Activated naive CD4-positive, alpha-beta T cell treated with anti-CD3 and anti-CD28 coated beads for 36 hours (primary cell): ENCODE measurements around the gene FMOD. TPM values are rescaled to one million over a fixed set of nuclear protein-coding genes. Genes with fewer than 3 reads are reported as not detected.
"Not testable (repeated sequence)": the region's sequence is repeated elsewhere in the genome, so short reads cannot be mapped to it uniquely, and the experiment has no call there.

Source experiments
- CTCF ChIA-PET: fragments of 350-600 bp; sonication (Branson Sonifier 250); formaldehyde crosslinking; loops from one replicate; lab custom pipeline; 2021; ENCODE audit warnings: antibody characterized with exemption; lab: Charles Lee
- DNase-seq: peaks from one replicate; pipeline ENCODE4 v3.0.0-alpha.2; 2020
- H3K27ac Mint-ChIP-seq: one replicate; pipeline ENCODE4 v1.8.0; 2021; ENCODE audit warnings: mild to moderate bottlenecking, mixed read lengths
- H3K27me3 Mint-ChIP-seq: one replicate; pipeline ENCODE4 v1.8.0; 2021; ENCODE audit warnings: low read depth, mixed read lengths
- H3K36me3 Mint-ChIP-seq: one replicate; pipeline ENCODE4 v1.8.0; 2021; ENCODE audit warnings: low read depth, mixed read lengths
- H3K4me1 Mint-ChIP-seq: one replicate; pipeline ENCODE4 v1.8.0; 2021; ENCODE audit warnings: low read depth, mixed read lengths
- H3K4me3 Mint-ChIP-seq: one replicate; pipeline ENCODE4 v1.8.0; 2021; ENCODE audit warnings: mild to moderate bottlenecking, moderate library complexity, mixed read lengths
- H3K9me3 Mint-ChIP-seq: one replicate; pipeline ENCODE4 v1.8.0; 2021; ENCODE audit warnings: mixed read lengths
- intact Hi-C: fragments of 100-400 bp; cut with micrococcal nuclease; formaldehyde crosslinking; loops from one replicate; pipeline ENCODE4 v1.15.1; 2023
- total RNA-seq, 2 experiments: library from RNA; stranded (reverse); gene quantifications; one replicate each; pipeline ENCODE4 v1.2.3, GENCODE V29; 2021

FMOD gene
- total RNA-seq, 2 experiments from 2014 or later = 5.3 to 5.8 TPM

DNA sequence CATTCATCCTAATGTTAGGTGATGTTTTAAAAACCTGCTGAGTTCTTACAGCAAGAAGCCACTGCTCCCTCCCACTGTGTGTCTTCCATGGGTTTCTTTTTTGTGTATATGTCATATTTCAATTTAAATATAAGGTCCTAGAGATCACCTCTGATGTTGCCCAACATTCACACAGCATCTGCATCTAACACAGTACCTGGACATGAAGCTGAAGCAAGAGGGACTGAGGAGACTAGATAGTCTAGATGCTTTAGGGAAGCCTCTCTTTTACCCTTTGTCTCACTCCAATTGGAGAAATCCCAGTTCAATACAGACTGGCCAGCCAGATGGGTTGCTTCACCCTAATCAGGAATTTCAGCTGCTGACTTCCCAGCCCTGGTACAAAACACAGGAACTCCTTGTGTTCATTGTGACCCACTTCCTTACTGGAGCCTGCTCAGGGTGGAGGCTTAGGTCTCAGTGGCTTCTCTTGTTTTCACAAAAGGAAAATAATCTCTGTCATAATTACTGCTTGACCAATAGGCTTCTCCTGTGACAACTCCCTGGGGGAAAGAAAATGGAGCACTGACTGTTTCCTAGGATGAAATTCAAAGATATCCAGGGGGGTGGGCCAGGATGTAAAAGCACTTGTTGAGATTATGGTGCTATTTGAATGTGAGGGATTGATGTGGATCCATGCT is 28.3 kb downstream of the FMOD start:
- Mint-ChIP-seq H3K4me3 (no peak overlapping the region), H3K4me1 (peaks cover 85% of the 10 kb centered on the region), H3K9me3 (no peaks in the 10 kb centered on the region), H3K27me3 (no peaks in the 10 kb centered on the region), H3K27ac (no peak overlapping the region), H3K36me3 (no peaks in the 10 kb centered on the region)
- intact Hi-C loops = loop anchor here (5.0 to 10.0 kb wide), 2 partner anchors 445 to 518 kb away; partner anchors contain the start of genes KDM5B and LAX1
- CTCF ChIA-PET = interaction anchor here (1.1 to 9.8 kb wide), 5 partner anchors 13 to 53 kb away, joined by 3 to 188 read pairs (median 88); partner anchors contain the start of gene BTG2
- DNase-seq = no peak

DNA sequence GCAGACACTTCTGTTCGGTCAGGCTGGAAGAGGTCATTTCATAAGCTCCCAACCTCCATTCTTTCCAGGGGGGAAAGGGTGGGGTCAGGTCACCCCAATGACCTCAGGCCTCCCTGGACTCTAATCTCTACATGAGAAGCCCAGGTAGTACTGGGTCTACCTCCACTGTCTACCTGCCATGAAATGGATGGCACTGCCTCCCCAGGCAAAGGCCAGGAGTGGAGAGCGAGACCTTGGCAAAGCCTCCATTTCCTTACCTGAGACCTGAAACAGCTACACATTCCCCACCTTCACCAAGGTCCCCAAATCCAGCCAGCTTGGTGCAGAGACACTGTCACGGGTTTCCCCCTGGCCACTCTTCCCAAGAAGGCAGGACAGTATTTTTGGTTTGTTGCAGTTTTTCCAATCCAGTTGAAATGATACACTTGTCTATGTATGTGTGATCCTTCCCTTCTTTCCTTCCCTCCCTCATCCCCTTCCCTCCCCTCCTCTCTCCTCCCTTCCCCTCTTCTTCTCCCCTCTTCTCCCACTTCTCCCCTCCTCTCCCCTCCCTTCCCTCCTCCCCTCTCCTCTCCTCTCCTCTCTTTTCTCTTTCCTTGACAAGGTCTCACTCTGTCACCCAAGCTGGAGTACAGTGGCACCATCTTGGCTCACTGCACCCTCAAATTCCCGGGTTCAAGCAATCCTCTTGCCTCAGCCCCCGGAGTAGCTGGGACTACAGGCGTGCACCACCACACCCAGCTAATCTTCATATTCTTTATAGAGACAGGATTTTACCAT is 29.5 kb downstream of the FMOD start:
- Mint-ChIP-seq H3K27me3 (no peaks in the 10 kb centered on the region), H3K4me3 (peak overlapping the region; percentile 40), H3K36me3 (no peaks in the 10 kb centered on the region), H3K4me1 (peaks cover 83% of the 10 kb centered on the region), H3K9me3 (no peaks in the 10 kb centered on the region), H3K27ac (peak overlapping the region; percentile 88)
- intact Hi-C loops = loop anchor here (5.0 to 10.0 kb wide), 2 partner anchors 446 to 517 kb away; partner anchors contain the start of genes KDM5B and LAX1
- CTCF ChIA-PET = interaction anchor here (0.8 to 9.8 kb wide), 9 partner anchors 12 to 51 kb away, joined by 3 to 188 read pairs (median 12); partner anchors contain the start of gene BTG2
- no peak for DNase-seq

DNA sequence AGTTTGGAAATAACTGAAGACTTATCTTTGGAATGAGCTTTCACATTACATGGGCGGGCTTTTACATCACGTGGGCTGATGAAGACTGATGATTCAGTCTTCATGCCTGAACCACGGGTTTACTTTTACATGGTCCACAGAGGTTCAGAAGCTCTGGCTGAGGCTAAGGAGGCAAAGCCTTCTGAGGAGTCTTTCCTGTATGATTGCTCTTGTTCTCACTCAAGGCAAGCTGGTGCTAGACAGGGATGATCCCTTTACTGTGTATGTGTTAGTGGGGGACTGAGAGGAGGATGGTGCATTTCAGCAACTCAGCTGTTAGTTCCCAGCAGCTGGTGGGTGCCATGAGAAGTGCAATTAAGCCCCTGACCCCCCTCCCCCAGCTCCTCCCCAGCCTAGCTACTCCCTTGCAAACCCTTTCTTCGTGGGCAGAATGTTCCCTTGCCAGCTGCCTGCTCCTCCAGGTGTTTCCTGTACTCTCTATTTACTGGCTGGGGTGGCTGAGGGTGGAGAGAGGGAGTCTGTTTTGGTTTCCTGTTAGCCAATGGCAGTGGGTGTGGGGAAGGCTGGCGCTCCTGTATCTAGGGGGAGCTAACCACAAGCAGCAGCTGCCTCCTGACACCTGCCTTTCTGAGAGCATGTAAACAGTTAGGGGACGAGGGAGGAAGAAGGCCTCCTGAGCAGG is 30.2 kb downstream of the FMOD start:
- Mint-ChIP-seq H3K4me3 (peak overlapping the region; percentile 40), H3K36me3 (no peaks in the 10 kb centered on the region), H3K9me3 (no peaks in the 10 kb centered on the region), H3K27ac (peak overlapping the region; percentile 88), H3K4me1 (peaks cover 76% of the 10 kb centered on the region), H3K27me3 (no peaks in the 10 kb centered on the region)
- CTCF ChIA-PET = interaction anchor here (0.8 to 9.8 kb wide), 9 partner anchors 12 to 51 kb away, joined by 3 to 188 read pairs (median 12); partner anchors contain the start of gene BTG2
- DNase-seq = peak; percentile 84
- intact Hi-C loops = loop anchor here (1.0 to 10.0 kb wide), 3 partner anchors 33 to 516 kb away; partner anchors contain the start of genes KDM5B and LAX1

GRCh38 chr1:203318229-203318517 is 32.7 kb downstream of the FMOD start:
- Mint-ChIP-seq H3K4me3 (no peak overlapping the region), H3K4me1 (peaks cover 56% of the 10 kb centered on the region), H3K27me3 (no peaks in the 10 kb centered on the region), H3K27ac (no peak overlapping the region), H3K36me3 (peaks cover 10% of the 10 kb centered on the region), H3K9me3 (no peaks in the 10 kb centered on the region)
- no peak for DNase-seq
- intact Hi-C loops = no loop called here
- CTCF ChIA-PET = interaction anchor here (0.7 kb wide), 1 partner anchor 10 kb away, joined by 3 read pairs; no protein-coding TSS in a partner anchor

- intact Hi-C loops = no loop called here
- Mint-ChIP-seq H3K9me3 (no peaks in the 10 kb centered on the region), H3K27ac (no peak overlapping the region)
These were observed 33.3 kb downstream of the FMOD start for GRCh38 chr1:203317429-203318228.

GRCh38 chr1:203316626-203317093 is 34.3 kb downstream of the FMOD start:
- intact Hi-C loops = no loop called here
- CTCF ChIA-PET = interaction anchor here (0.7 to 2.3 kb wide), 4 partner anchors 10 to 49 kb away, joined by 3 to 12 read pairs (median 5); no protein-coding TSS in a partner anchor
- Mint-ChIP-seq H3K4me3 (no peak overlapping the region), H3K27me3 (no peaks in the 10 kb centered on the region), H3K27ac (peak overlapping the region; percentile 16), H3K9me3 (no peaks in the 10 kb centered on the region), H3K4me1 (peaks cover 43% of the 10 kb centered on the region), H3K36me3 (peaks cover 10% of the 10 kb centered on the region)
- no peak for DNase-seq

More at GRCh38 chr1:203317429-203318228, 33.3 kb downstream of the FMOD start:
- Mint-ChIP-seq H3K27me3 (no peaks in the 10 kb centered on the region), H3K4me3 (no peak overlapping the region), H3K36me3 (peaks cover 10% of the 10 kb centered on the region), H3K4me1 (peaks cover 51% of the 10 kb centered on the region)
- no peak for DNase-seq
- CTCF ChIA-PET = interaction anchor here (0.7 kb wide), 1 partner anchor 10 kb away, joined by 3 read pairs; no protein-coding TSS in a partner anchor

DNA sequence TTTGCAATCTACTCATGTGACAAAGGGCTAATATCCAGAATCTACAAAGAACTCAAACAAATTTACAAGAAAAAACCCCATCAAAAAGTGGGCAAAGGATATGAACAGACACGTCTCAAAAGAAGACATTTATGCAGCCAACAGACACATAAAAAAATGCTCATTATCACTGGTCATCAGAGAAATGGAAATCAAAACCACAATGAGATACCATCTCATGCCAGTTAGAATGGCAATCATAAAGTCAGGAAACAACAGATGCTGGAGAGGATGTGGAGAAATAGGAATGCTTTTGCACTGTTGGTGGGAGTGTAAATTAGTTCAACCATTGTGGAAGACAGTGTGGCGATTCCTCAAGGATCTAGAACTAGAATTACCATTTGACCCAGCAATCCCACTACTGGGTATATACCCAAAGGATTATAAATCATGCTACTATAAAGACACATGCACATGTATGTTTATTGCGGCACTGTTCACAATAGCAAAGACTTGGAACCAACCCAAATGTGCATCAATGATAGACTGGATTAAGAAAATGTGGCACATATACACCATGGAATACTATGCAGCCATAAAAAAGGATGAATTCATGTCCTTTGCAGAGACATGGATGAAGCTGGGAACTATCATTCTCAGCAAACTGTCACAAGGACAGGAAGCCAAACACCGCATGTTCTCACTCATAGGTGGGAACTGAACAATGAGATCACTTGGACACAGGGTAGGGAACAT is 36.7 kb downstream of the FMOD start:
- H3K36me3 Mint-ChIP-seq = peaks cover 31% of the 10 kb centered on the region
- DNase-seq, H3K27me3 Mint-ChIP-seq, H3K4me3 Mint-ChIP-seq, H3K9me3 Mint-ChIP-seq, intact Hi-C loops: not testable (repeated sequence)
- H3K27ac Mint-ChIP-seq = peak overlapping the region; percentile 39
- CTCF ChIA-PET = interaction anchor here (0.7 to 9.3 kb wide), 3 partner anchors 10 to 174 kb away, joined by 10 to 186 read pairs (median 135); no protein-coding TSS in a partner anchor
- peaks cover 39% of the 10 kb centered on the region for H3K4me1 Mint-ChIP-seq

DNA sequence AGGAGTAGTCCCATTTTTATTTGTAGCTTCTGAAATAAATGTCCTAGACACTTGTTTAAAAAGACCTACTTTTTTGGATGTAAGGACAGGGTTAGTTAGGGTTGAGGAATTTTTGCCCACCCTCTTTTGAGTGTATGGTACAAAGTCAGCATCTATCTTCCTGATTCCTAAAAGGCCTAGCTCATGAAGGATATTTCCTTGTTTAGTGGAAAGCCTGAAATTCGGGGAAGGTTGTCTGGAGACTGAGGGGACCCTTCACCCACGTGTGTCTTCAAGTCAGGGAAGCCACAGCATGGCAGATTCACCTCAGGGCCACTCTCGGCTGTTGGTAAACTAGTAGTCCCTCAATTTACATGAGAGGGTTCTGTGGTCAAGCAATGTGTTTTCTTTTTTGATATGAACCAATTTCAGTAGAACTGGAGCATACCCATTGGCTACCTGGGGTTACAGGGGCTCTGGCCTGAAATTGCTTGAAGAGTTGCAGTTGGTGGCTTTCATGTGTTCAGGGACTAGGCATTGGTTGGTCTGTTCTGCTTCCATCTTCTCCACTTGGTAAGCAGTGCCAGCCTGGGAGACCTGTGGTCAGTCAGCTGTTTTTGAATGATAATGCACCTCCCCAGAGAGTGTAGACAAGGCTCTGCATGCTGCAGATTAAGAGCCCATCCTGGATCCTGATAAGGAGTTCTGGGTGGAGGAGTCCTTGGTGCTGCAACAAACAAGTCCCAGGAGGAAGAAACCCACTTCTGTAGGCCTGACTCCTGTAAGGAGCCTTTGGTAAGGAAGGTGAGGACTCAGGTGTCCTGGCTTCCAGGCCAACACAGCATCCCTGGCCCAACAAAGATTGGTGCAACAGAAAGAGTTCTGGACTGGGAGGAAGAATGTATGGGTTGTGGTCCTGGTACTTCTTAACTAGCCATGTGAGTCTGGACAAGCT is 39.3 kb downstream of the FMOD start:
- no peaks in the 10 kb centered on the region for H3K9me3 Mint-ChIP-seq
- intact Hi-C loops = no loop called here
- H3K27me3 Mint-ChIP-seq = no peaks in the 10 kb centered on the region
- CTCF ChIA-PET = interaction anchor here (0.9 to 9.3 kb wide), 4 partner anchors 12 to 39 kb away, joined by 3 to 186 read pairs (median 114); no protein-coding TSS in a partner anchor
- peak overlapping the region; percentile 44 for H3K27ac Mint-ChIP-seq
- DNase-seq = no peak
- no peak overlapping the region for H3K4me3 Mint-ChIP-seq
- peaks cover 48% of the 10 kb centered on the region for H3K4me1 Mint-ChIP-seq
- H3K36me3 Mint-ChIP-seq = peaks cover 57% of the 10 kb centered on the region

DNA sequence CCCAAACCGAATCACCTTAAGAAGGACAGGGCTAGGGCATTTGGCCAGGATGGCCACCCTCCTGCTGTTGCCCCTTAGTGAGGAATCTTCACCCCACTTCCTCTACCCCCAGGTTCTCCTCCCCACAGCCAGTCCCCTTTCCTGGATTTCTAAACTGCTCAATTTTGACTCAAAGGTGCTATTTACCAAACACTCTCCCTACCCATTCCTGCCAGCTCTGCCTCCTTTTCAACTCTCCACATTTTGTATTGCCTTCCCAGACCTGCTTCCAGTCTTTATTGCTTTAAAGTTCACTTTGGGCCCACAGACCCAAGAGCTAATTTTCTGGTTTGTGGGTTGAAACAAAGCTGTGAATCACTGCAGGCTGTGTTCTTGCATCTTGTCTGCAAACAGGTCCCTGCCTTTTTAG is 42.0 kb downstream of the FMOD start:
- CTCF ChIA-PET = interaction anchor here (0.8 to 9.3 kb wide), 6 partner anchors 14 to 179 kb away, joined by 4 to 186 read pairs (median 66); no protein-coding TSS in a partner anchor
- no peaks in the 10 kb centered on the region for H3K9me3 Mint-ChIP-seq
- no peaks in the 10 kb centered on the region for H3K27me3 Mint-ChIP-seq
- H3K27ac Mint-ChIP-seq = peak overlapping the region; percentile 94
- peaks cover 53% of the 10 kb centered on the region for H3K4me1 Mint-ChIP-seq
- intact Hi-C loops = loop anchor here (5.0 kb wide), 2 partner anchors 352 to 488 kb away; partner anchors contain the start of genes ADIPOR1, ZBED6 and ZC3H11A
- peak overlapping the region; percentile 97 for H3K4me3 Mint-ChIP-seq
- H3K36me3 Mint-ChIP-seq = peaks cover 64% of the 10 kb centered on the region
- DNase-seq = peak; percentile 25
